D721Med (cell line): ENCODE results near the gene SCNN1B.

Experiments
- DNase-seq: peaks from one replicate; pipeline ENCODE4 v3.0.0; 2011; ENCODE audit warnings: low spot score; ENCODE audit not compliant: insufficient read length
- FAIRE-seq: peaks from 2 replicates; lab custom pipeline; 2011; peaks lifted over from hg19 to GRCh38; lab: Jason Lieb, UNC
- CTCF ChIP-seq: IDR thresholded peaks from 2 replicates; pipeline ENCODE4 v1.5.1; 2012; ENCODE audit warnings: mild to moderate bottlenecking, control low read depth; ENCODE audit not compliant: insufficient read depth; ENCODE audit errors: missing control alignments

The SCNN1B gene

GRCh38 chr16:23353440-23353839 is 51.3 kb downstream of the SCNN1B start:
- no peak for TF ChIP-seq CTCF
- DNase-seq, result no peak
- no peak for FAIRE-seq

DNA sequence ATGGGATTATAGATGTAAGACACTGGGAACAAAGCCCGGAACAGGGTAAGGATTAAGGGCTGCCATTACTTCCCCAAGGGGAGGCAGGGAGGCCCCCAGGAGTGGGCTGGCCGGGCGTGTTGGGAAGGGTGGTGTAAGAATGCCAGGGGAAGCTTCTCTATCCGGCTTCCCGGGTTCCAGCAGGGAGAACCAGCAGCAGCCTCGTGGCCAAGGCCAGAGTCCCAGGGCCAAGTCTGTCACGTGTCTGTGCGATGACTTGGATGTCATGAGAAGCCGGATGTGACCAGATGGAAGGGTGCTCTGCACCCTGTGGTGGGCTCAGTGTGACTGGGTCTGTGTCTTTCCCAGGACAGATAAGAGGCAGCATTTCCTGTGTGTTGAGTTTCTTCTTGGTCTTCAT is 52.1 kb downstream of the SCNN1B start:
- no peak for TF ChIP-seq CTCF
- DNase-seq, result no peak
- no peak for FAIRE-seq

DNA sequence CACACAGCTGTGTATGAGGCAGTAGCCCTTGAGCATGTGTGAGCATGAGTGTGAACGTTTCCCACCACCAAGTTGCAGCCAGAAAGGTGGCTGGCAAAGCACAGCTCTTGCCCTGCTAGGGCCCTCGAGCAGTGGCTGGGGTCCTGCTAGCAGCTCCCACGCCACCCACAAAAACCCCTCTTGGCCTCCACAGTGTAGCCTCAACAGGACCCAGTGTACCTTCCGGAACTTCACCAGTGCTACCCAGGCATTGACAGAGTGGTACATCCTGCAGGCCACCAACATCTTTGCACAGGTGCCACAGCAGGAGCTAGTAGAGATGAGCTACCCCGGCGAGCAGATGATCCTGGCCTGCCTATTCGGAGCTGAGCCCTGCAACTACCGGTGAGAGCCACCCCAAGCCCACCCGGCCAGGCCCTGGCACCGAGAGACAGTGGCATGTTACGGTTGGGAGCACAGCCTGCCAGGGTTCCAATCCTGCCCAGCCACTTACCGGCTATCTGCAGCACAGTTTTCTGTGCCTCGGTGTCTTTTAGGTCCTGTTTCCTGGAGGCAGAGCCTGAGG is 53.1 kb downstream of the SCNN1B start:
- no peak for FAIRE-seq
- TF ChIP-seq CTCF, result no peak
- no peak for DNase-seq

- TF ChIP-seq CTCF, result no peak
- DNase-seq (no peak), FAIRE-seq (no peak)
Observed at GRCh38 chr16:23356941-23357340, 54.8 kb downstream of the SCNN1B start.

DNA sequence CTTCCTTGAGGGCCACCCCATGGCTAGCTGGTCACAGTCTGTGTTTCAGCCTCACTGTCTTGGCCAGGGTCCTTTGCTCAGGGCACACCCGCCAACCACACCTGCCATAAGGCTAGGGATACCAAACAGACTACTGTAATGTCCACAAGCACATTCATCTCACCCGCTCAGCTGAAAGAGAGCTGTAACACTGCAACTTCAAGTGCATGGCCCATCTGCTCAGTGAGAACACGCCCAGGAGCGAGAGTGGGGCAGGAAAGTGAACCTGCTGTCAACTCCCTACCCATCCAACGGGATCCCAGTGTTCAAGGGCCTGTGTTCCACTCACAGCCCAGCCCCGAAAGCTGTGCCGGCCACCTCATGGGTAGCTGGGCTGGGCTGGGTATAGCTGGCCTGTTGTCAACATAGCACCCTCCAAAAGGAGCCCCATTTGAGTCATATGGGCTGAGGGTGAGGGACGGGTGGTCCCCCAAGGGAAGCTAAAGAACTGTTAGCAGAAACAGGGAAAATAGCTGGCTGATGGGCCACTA is 55.7 kb downstream of the SCNN1B start:
- FAIRE-seq, result no peak
- TF ChIP-seq CTCF, result no peak
- no peak for DNase-seq

DNA sequence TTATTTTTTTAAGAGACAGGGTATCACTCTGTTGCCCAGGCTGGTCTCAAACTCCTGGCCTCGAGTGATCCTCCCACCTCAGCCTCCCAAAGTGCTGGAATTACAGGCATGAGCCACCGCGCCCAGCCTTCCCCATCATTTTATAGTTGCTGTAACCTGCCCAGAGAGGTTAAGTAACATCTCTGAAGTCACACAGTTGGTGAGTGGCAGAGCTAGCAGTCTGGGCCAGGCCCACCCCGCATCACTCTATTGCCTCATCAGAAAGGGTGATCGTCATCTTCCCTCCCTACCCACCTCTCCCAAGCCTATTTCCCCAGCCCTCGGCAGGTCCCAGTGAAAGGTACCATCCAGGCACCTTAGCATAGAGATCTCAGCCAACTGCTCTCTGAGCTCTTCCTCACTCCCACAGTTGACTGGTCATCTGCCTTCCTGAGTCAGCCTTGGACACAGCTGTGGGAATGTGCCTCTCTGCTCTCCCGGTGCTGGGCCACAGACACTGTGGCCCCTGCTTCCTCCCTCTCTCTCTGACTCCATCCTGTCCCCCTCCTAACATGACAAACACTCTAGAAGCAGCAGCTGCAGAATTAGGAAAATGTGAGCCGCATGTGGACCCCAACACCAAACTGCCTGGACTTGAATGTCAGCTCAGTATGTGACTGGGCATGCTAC is 57.1 kb downstream of the SCNN1B start:
- FAIRE-seq (no peak), DNase-seq (no peak)
- TF ChIP-seq CTCF, result no peak
